Thymus (tissue), 11 donors: ENCODE results near the gene INTS11. TPM values are rescaled to one million over a fixed set of nuclear protein-coding genes. Genes with fewer than 3 reads are reported as not detected.
A peak's percentile ranks its signal among the peaks of the same experiment; 100 is the strongest.

Source experiments
- DNase-seq, 9 donors: peaks; one replicate each; pipeline ENCODE4 v3.0.0-alpha.2; 2013; ENCODE audit warnings: low spot score in 9 of 9, low read depth in 6 of 9, missing footprints in 1 of 9
- H3K27ac ChIP-seq, 2 donors: one replicate each; pipeline ENCODE4 v1.5.1; 2013; ENCODE audit warnings: control low read depth in 1 of 2, low read depth in 1 of 2, low read length in 1 of 2, mild to moderate bottlenecking in 1 of 2, moderate library complexity in 1 of 2
- H3K27me3 ChIP-seq, 2 donors: one replicate each; pipeline ENCODE4 v1.5.1; 2013; ENCODE audit warnings: low read length in 1 of 2; ENCODE audit not compliant: control insufficient read depth in 2 of 2, insufficient read depth in 1 of 2
- H3K36me3 ChIP-seq, 2 donors: one replicate each; pipeline ENCODE4 v1.5.1; 2013; ENCODE audit warnings: low read length in 1 of 2, mild to moderate bottlenecking in 1 of 2, moderate library complexity in 1 of 2; ENCODE audit not compliant: control insufficient read depth in 2 of 2, insufficient read depth in 2 of 2
- H3K4me1 ChIP-seq, 2 donors: one replicate each; pipeline ENCODE4 v1.5.1; 2013; ENCODE audit warnings: low read length in 2 of 2; ENCODE audit not compliant: control insufficient read depth in 2 of 2, insufficient read depth in 2 of 2
- H3K4me3 ChIP-seq, 2 donors: one replicate each; pipeline ENCODE4 v1.5.1; 2013; ENCODE audit warnings: low read length in 2 of 2, control low read depth in 1 of 2, mild to moderate bottlenecking in 1 of 2
- H3K9me3 ChIP-seq, 2 donors: one replicate each; pipeline ENCODE4 v1.5.1; 2013; ENCODE audit warnings: low read length in 1 of 2, mild to moderate bottlenecking in 1 of 2; ENCODE audit not compliant: control insufficient read depth in 2 of 2, insufficient read depth in 1 of 2
- WGBS: extraction: QIAGEN DNeasy Blood & Tissue Kit; methylation state at CpG from one replicate; pipeline ENCODE4 v1.1.7; 2013; 5-methylcytosine and 5-hydroxymethylcytosine counted together
- polyA plus RNA-seq: library from polyadenylated mRNA; stranded (reverse); fragments of 200-250 nt; gene quantifications from one replicate; pipeline ENCODE4 v1.2.3, GENCODE V29; 2013
- total RNA-seq: library from RNA; stranded (reverse); fragments of 120-200 nt; gene quantifications from one replicate; pipeline ENCODE4 v1.2.4, GENCODE V29; 2013
- donor health status: healthy.

INTS11 gene
- total and polyA plus RNA-seq, 2 donors = 60.8 to 216 TPM

DNA sequence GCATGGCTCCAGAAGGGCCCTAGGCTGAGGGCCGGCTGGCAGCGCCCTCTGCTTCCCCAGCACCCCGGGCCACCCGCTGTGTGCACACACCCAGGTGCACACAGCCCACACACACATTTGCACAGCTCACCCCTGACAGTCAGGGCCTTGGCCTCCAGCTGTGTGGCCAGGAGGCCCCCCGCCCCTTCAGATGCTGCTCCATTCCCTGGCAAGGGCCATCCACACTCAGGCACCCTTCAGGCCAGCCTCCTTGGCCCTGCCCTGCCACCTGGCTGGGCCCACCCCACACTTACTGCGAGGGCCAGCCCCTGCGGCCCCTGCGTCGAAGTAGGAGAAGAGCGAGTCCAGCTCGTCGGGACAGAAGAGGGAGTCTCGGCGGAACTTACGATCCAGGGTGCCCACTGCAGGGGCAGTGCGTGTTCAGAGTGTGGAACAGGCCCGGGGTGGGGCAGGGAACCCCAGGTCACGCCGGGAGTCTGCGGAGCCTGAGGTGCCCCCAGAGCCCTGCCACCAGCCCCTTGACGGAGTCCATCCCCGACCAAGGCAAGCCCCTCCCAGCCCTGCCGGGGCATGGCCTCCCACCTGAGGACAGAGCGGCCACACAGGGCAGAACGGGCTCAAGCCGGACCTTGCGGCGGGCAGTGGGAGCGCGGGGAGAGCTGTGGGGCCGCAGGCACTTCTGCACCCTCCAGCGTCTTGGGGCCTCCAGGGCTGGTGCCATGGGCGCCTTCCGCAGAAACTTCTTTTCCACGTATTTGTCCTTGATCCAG, 29.1 kb downstream of the INTS11 start:
- no peaks in the 10 kb centered on the region for H3K27me3 ChIP-seq
- peaks cover 6 to 47% of the 10 kb centered on the region in 2 donors for H3K36me3 ChIP-seq
- no peak overlapping the region for H3K27ac ChIP-seq
- H3K4me1 ChIP-seq = no peaks in the 10 kb centered on the region
- H3K9me3 ChIP-seq = peaks cover 0 to 5% of the 10 kb centered on the region in 2 donors
- no peak overlapping the region for H3K4me3 ChIP-seq
- DNase-seq = no peak
- 97% methylated on average over 35 of the region's 35 CpGs for WGBS

GRCh38 chr1:1294250-1294890, 30.1 kb downstream of the INTS11 start:
- Histone ChIP-seq H3K27ac (no peak overlapping the region), H3K27me3 (no peaks in the 10 kb centered on the region), H3K36me3 (peaks cover 6 to 47% of the 10 kb centered on the region in 2 donors), H3K4me1 (no peaks in the 10 kb centered on the region), H3K4me3 (no peak overlapping the region), H3K9me3 (no peaks in the 10 kb centered on the region)
- WGBS = 96% methylated on average over 57 of the region's 58 CpGs
- no peak for DNase-seq

GRCh38 chr1:1293263-1294249, 30.9 kb downstream of the INTS11 start:
- Histone ChIP-seq H3K9me3 (no peaks in the 10 kb centered on the region), H3K27me3 (no peaks in the 10 kb centered on the region), H3K4me3 (no peak overlapping the region), H3K36me3 (peaks cover 6 to 47% of the 10 kb centered on the region in 2 donors), H3K4me1 (no peaks in the 10 kb centered on the region), H3K27ac (no peak overlapping the region)
- WGBS = 96% methylated on average over 94 of the region's 94 CpGs
- no peak for DNase-seq

GRCh38 chr1:1292851-1293250, 31.6 kb downstream of the INTS11 start:
- no peaks in the 10 kb centered on the region for H3K4me1 ChIP-seq
- DNase-seq = no peak
- no peaks in the 10 kb centered on the region for H3K9me3 ChIP-seq
- H3K4me3 ChIP-seq = no peak overlapping the region
- no peaks in the 10 kb centered on the region for H3K27me3 ChIP-seq
- 98% methylated on average over 18 of the region's 18 CpGs for WGBS
- H3K27ac ChIP-seq = no peak overlapping the region
- H3K36me3 ChIP-seq = peaks cover 6 to 44% of the 10 kb centered on the region in 2 donors

- H3K4me1 ChIP-seq = no peaks in the 10 kb centered on the region
- no peak for DNase-seq
- no peak overlapping the region for H3K4me3 ChIP-seq
- H3K27me3 ChIP-seq = peaks cover 0 to under 1% of the 10 kb centered on the region in 2 donors
- no peaks in the 10 kb centered on the region for H3K9me3 ChIP-seq
- H3K36me3 ChIP-seq = peaks cover 4 to 41% of the 10 kb centered on the region in 2 donors
- WGBS = 96% methylated on average over 9 of the region's 9 CpGs
- H3K27ac ChIP-seq = no peak overlapping the region
Observed at GRCh38 chr1:1292442-1292779, 32.0 kb downstream of the INTS11 start.

DNA sequence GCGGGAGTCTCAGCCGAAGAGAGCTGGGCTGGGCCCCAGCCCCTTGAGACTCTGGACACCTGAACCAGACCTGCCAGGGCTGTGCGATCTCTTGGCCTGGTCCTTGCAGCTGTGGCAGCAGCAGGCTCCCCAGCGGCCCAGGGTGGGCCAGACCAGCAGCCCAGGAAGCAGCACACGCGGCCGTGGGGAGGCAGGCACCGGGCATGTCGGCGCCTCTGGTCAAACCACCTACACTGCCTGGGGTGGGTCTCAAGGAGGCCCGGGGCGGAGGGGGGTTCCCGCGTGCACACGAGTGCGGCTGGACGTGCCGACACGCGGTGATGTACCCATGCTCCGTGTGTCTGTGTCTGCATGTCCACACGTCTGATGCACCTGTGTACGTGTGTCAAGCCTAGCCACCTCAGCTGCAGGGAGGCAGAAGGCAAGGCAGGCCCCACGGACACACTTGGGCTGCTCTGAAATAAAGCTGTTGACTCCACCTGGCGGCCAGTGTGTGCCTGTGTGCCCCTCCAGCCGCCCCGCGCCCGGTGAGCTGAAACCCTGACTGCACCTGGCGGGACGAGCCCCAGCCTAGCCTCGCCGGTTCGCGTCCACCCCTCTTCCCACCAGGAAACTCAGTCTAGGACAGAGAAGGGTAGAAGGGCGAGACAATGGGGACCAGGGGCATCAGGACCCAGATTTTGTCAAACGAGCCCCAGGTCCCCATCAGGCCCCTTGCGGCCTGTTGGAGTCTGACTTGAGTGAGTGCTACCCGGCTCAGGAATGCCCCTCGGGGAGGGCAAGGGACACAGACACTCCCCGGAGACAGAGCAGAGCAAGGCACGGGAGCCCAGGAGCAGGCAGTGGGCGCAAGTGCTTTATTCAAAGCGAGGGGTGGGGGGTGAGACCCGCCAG, 32.7 kb downstream of the INTS11 start:
- 66% methylated on average over 45 of the region's 45 CpGs for WGBS
- Histone ChIP-seq H3K4me3 (no peak overlapping the region), H3K36me3 (peaks cover 3 to 40% of the 10 kb centered on the region in 2 donors), H3K27me3 (peaks cover 0 to 5% of the 10 kb centered on the region in 2 donors), H3K4me1 (no peaks in the 10 kb centered on the region), H3K9me3 (no peaks in the 10 kb centered on the region), H3K27ac (no peak overlapping the region)
- DNase-seq = peak in 6 of 9 donors; percentile 48 to 79 (median 64)

GRCh38 chr1:1291023-1291528, 33.4 kb downstream of the INTS11 start:
- peaks cover 0 to 10% of the 10 kb centered on the region in 2 donors for H3K27me3 ChIP-seq
- WGBS = 85% methylated on average over 28 of the region's 28 CpGs
- no peak for DNase-seq
- no peaks in the 10 kb centered on the region for H3K9me3 ChIP-seq
- H3K4me1 ChIP-seq = no peaks in the 10 kb centered on the region
- H3K27ac ChIP-seq = no peak overlapping the region
- H3K4me3 ChIP-seq = no peak overlapping the region
- H3K36me3 ChIP-seq = peaks cover 2 to 34% of the 10 kb centered on the region in 2 donors

- Histone ChIP-seq H3K4me1 (no peaks in the 10 kb centered on the region), H3K9me3 (no peaks in the 10 kb centered on the region), H3K27ac (no peak overlapping the region), H3K4me3 (no peak overlapping the region), H3K27me3 (peaks cover 0 to 15% of the 10 kb centered on the region in 2 donors), H3K36me3 (peaks cover 2 to 26% of the 10 kb centered on the region in 2 donors)
- peak in 2 of 9 donors; percentile 41 to 56 for DNase-seq
- 63% methylated on average over 15 of the region's 15 CpGs for WGBS
Observed at GRCh38 chr1:1290238-1290731, 34.2 kb downstream of the INTS11 start.
